GM12878 (cell line): ENCODE results near the gene APPL2.

ENCODE experiments used
- TF ChIP-seq, protein P1 (sequence below): IDR thresholded peaks from 2 replicates; pipeline ENCODE4 v1.6.1; 2011; ENCODE audit warnings: borderline replicate concordance, low read depth, mild to moderate bottlenecking, moderate library complexity, low read length; ENCODE audit not compliant: insufficient read depth, poor library complexity, severe bottlenecking
- TF ChIP-seq, protein P2 (sequence below), 3 experiments: IDR thresholded peaks in 2 of 3; conservative IDR thresholded peaks in 1 of 3; 2 replicates each; pipeline ENCODE4 v1.5.1; 2011; ENCODE audit warnings: low read depth in 3 of 3, low read length in 3 of 3, mild to moderate bottlenecking in 3 of 3, control low read depth in 2 of 3, moderate library complexity in 2 of 3, inconsistent platforms in 1 of 3, mixed read lengths in 1 of 3; ENCODE audit not compliant: control insufficient read depth in 2 of 3, insufficient read depth in 1 of 3; ENCODE audit errors: extremely low read depth in 1 of 3

DNA sequence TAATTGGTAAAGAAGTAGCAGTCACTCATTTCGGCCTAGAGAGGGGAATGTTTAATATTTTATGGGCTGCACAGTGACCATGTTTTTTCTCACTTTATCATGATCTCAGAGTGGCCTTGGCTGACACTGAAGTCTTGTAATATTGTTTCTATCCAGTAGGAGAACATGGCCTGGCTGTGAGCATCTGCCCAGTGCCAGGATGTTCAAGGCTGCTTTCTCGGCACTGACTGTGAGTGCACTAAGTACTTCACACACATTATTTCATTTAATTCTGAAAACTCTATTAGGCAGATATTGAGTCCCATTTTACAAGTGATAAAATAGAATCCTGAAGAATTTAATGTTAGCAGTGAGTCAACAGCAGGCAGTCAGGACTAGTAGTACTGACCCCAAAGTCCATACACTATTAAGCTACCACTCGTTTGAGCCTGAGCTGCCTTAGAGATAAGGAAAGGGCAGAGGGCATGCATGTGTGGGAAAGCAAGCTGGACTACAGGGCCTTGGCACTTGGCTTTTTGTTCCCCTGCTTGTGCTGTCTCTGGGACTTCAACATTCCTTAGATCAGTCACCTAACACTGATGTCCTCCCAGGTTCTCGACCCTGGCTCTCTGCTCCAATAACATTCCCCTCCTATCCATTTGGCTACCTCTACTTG lies 42.2 kb upstream of the APPL2 start:
- TF ChIP-seq, protein P1, sequence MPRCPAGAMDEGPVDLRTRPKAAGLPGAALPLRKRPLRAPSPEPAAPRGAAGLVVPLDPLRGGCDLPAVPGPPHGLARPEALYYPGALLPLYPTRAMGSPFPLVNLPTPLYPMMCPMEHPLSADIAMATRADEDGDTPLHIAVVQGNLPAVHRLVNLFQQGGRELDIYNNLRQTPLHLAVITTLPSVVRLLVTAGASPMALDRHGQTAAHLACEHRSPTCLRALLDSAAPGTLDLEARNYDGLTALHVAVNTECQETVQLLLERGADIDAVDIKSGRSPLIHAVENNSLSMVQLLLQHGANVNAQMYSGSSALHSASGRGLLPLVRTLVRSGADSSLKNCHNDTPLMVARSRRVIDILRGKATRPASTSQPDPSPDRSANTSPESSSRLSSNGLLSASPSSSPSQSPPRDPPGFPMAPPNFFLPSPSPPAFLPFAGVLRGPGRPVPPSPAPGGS = no peak
- TF ChIP-seq, protein P2, sequence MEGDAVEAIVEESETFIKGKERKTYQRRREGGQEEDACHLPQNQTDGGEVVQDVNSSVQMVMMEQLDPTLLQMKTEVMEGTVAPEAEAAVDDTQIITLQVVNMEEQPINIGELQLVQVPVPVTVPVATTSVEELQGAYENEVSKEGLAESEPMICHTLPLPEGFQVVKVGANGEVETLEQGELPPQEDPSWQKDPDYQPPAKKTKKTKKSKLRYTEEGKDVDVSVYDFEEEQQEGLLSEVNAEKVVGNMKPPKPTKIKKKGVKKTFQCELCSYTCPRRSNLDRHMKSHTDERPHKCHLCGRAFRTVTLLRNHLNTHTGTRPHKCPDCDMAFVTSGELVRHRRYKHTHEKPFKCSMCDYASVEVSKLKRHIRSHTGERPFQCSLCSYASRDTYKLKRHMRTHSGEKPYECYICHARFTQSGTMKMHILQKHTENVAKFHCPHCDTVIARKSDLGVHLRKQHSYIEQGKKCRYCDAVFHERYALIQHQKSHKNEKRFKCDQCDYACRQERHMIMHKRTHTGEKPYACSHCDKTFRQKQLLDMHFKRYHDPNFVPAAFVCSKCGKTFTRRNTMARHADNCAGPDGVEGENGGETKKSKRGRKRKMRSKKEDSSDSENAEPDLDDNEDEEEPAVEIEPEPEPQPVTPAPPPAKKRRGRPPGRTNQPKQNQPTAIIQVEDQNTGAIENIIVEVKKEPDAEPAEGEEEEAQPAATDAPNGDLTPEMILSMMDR (IDR thresholded peaks at IDR 0.05 in 2 of 3, conservative IDR thresholded peaks at IDR 0.05 in 1 of 3; ENCODE audit: control insufficient read depth in 2 of 3, extremely low read depth in 1 of 3, insufficient read depth in 1 of 3, low read depth in 3 of 3, low read length in 3 of 3) = 0 out of 6 replicates have a peak, but pooled peaks of 1 of the 3 experiments have one; percentile 1
